Adrenal gland (tissue), 5 donors: Measurements from ENCODE around the gene ATL1.

ENCODE experiments used
- POLR2A ChIP-seq, 2 donors: fragments of 450-650 bp; IDR thresholded peaks; one replicate each; pipeline ENCODE4 v1.6.1; 2017; ENCODE audit warnings: antibody characterized with exemption in 2 of 2, mild to moderate bottlenecking in 2 of 2, moderate library complexity in 1 of 2
- TF ChIP-seq, protein P1 (sequence below), 6 experiments: fragments of 450-650 bp in 4 of 6; fragments of 200-600 bp in 2 of 6; sonication (generic) in 1 of 6; IDR thresholded peaks; 1 replicate in 5 of 6; 2 replicates in 1 of 6; pipeline versions ENCODE4 v1.5.1 to v1.8.0; 2016 to 2021; ENCODE audit warnings: antibody characterized with exemption in 6 of 6, mild to moderate bottlenecking in 2 of 6, moderate library complexity in 1 of 6
- donor health status: DM: no; HTN: no; CAD: no.

DNA sequence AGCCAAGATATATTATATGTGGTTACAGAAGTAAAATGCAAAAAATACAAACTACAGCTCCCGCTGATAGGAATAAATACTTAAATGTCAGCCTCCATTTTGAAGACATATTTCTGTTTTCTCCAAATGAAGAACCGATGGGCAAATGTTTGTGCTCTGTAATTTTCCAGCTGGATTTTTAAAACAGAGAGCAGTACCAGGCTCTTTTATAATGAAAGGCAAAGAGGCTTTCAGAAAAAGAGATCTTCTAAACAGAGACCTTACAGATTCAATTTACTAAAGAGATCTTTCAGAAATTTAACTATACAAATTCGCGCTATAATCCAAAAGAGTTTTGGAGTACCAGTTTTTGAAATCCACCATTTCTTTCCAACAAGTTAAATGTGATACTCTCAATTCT, 47.5 kb upstream of the ATL1 start:
- TF ChIP-seq, protein P1, sequence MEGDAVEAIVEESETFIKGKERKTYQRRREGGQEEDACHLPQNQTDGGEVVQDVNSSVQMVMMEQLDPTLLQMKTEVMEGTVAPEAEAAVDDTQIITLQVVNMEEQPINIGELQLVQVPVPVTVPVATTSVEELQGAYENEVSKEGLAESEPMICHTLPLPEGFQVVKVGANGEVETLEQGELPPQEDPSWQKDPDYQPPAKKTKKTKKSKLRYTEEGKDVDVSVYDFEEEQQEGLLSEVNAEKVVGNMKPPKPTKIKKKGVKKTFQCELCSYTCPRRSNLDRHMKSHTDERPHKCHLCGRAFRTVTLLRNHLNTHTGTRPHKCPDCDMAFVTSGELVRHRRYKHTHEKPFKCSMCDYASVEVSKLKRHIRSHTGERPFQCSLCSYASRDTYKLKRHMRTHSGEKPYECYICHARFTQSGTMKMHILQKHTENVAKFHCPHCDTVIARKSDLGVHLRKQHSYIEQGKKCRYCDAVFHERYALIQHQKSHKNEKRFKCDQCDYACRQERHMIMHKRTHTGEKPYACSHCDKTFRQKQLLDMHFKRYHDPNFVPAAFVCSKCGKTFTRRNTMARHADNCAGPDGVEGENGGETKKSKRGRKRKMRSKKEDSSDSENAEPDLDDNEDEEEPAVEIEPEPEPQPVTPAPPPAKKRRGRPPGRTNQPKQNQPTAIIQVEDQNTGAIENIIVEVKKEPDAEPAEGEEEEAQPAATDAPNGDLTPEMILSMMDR (IDR thresholded peaks at IDR 0.05): no peak
- TF ChIP-seq POLR2A (IDR thresholded peaks at IDR 0.05): no peak
